ENCODE data around the gene SLC28A1. TPM values are rescaled to one million over a fixed set of nuclear protein-coding genes. Genes with fewer than 3 reads are reported as not detected.

The SLC28A1 gene
- total RNA-seq, 8 experiments from 2014 or later = 0.05 to 0.14 (median 0.14) TPM; not detected in 5

DNA sequence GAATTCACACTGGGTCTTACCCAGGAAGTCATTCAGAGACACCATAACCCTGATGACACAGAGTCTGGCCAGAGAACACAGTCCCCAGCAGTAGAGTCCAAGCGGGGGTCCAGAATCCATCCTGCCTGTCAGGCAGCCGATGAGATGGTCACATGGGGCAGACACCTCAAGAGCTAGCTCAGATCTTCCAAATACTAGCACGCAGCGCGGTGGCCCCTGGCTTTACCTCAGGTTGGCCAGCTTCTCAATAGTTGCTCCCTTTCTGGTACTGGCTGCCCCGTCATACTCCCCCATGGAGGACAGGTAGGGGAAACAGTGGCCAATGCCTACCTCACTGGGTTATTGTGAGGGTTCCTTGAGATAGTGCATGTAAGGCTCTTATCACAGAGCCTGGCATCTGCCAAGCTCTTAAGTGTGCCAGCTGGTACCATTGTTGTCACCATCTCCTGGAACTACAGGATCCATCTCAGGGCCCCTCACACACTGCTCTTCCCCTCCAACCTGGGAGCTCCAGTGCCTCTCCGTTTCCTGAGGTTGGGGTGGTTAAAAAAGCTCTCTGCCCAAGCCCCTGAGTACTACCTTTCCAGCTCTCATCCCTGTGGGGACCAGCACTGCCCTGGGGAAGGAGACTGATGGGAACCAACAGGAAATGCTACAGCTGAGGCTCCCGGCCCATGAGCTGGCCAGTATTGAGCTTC is 3.5 kb upstream of the SLC28A1 start:
- in situ Hi-C loops (cut with MboI; ENCODE audit: low pct_unique_long_range_greater_than_20kb in 2 of 9, low sequenced_read_pairs in 9 of 9, unreplicated experiment in 9 of 9) = no loop called here
- no peak overlapping the region for H3K4me3 ChIP-seq
- no peak overlapping the region for H3K27ac ChIP-seq
- ATAC-seq (replicated peaks in 6 of 8) = no peak
- WGBS, 10 experiments = 14 to 100% (median 100%) methylated on average over 1 of the region's 8 CpGs; no CpG with 5 or more reads in 6 of the 10 experiments
- H3K4me1 ChIP-seq (replicated peaks in 1 of 2) = no peaks in the 10 kb centered on the region

DNA sequence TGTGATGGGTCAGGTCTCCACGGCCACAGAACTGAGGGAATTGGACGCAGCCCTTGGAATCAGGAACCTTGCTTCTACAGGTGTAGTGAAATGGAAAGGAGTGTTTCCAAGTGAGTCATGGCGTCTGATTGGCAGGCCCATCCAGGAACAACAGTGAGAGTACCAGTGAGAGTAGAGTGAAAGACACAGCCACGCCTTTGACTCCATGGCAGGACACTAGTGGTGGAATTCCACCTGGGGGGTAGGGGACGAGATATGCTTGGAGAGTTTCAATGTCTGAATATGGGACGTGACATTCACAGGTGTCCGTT is 3.0 kb upstream of the SLC28A1 start:
- ATAC-seq (replicated peaks in 6 of 8) = no peak
- H3K4me1 ChIP-seq (replicated peaks in 1 of 2) = no peaks in the 10 kb centered on the region
- H3K27ac ChIP-seq = no peak overlapping the region
- in situ Hi-C loops (cut with MboI; ENCODE audit: low pct_unique_long_range_greater_than_20kb in 2 of 9, low sequenced_read_pairs in 9 of 9, unreplicated experiment in 9 of 9) = no loop called here
- H3K4me3 ChIP-seq = no peak overlapping the region
- WGBS, 10 experiments = 17 to 89% (median 69%) methylated on average over 1 to 6 of the region's 7 CpGs; no CpG with 5 or more reads in 4 of the 10 experiments

DNA sequence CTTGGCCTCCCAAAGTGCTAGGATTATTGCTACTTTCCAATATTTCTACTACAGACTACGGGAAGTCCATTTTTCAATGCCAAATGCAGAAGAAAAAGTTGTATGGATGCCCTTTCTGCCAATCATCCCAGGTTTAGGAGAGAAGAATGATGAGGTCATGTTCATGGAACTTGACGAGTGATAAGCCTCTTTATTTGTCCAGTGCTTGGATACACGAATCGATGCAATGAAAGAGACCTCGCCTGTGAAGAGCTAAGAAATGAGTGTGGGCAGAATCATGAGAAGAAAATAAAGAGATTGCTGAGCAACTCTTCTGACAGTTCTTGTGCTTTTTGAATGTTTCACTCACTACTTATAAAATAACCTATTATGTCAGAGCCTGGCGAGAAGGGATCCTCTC is 996 bp upstream of the SLC28A1 start:
- no peaks in the 10 kb centered on the region for H3K4me1 ChIP-seq (replicated peaks in 1 of 2)
- H3K4me3 ChIP-seq = no peak overlapping the region
- ATAC-seq (replicated peaks in 6 of 8) = peak in 1 of 8 experiments; percentile 22
- in situ Hi-C loops (cut with MboI; ENCODE audit: low pct_unique_long_range_greater_than_20kb in 2 of 9, low sequenced_read_pairs in 9 of 9, unreplicated experiment in 9 of 9) = no loop called here
- H3K27ac ChIP-seq = no peak overlapping the region
- WGBS, 10 experiments = 61 to 92% (median 84%) methylated on average over 1 to 6 of the region's 6 CpGs; no CpG with 5 or more reads in 1 of the 10 experiments

DNA sequence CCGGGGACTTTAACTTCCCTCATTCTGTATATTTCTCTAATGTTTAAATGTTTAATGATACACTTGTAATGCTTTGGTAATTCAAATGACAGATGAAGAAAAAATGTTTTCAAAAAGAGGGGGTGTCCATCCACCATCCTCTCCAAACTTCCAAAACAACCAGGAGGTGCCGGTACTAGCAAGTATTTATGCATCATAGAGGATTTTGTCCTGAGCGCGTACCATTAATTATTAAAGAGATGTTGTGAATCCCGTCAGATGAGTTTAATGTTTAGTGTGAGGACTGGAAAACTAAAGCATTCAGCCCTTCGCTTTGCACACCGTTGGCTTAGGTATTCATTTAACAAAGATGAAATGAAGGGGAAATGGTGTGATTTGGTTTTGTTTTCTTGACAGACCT is 1.3 kb downstream of the SLC28A1 start:
- H3K27ac ChIP-seq = no peak overlapping the region
- WGBS, 10 experiments = 50 to 95% (median 86%) methylated on average over 1 to 7 of the region's 7 CpGs; no CpG with 5 or more reads in 1 of the 10 experiments
- in situ Hi-C loops (cut with MboI; ENCODE audit: low pct_unique_long_range_greater_than_20kb in 2 of 9, low sequenced_read_pairs in 9 of 9, unreplicated experiment in 9 of 9) = no loop called here
- H3K4me3 ChIP-seq = no peak overlapping the region
- no peaks in the 10 kb centered on the region for H3K4me1 ChIP-seq (replicated peaks in 1 of 2)
- ATAC-seq (replicated peaks in 6 of 8) = no peak

DNA sequence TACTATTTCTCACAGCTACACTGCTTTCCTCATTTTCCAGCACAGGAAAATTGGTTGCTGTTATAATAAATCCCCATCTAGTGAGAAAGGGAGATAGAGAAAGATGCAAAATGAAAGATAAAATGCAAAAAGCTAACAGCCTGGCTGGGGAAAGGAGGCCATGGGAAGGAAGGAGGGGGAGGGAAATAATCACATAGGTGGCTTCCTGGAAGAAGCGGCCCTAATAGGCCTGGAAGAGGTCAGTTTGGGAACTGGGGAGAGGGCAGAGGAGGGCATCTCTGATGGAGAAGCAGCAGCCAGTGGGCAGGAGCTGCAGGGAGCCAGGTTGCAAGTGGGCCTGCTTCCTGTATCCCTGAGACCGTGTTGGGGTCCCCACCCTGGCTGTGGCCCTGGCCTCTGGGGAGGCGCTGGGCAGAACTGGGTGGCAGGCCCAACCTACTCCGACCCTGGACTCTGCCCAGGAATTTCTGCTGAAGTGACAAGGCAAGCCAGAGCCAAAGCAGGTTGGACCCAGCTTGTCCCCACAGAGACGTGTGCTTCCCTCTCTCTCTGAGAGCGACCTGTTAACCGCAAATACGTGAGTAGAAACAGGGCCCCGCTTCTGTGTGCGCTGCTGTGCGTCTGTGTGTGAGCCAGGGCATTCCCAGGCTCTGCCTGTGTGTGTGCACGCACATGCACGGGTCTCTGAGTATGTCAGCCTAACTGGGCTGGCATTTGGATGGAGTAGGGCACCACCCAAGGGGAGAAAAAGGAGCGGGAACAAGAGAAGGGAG is 1.9 kb downstream of the SLC28A1 start:
- ATAC-seq (replicated peaks in 6 of 8) = no peak
- Histone ChIP-seq H3K27ac (no peak overlapping the region), H3K4me3 (no peak overlapping the region), H3K4me1 (replicated peaks in 1 of 2) (no peaks in the 10 kb centered on the region)
- in situ Hi-C loops (cut with MboI; ENCODE audit: low pct_unique_long_range_greater_than_20kb in 2 of 9, low sequenced_read_pairs in 9 of 9, unreplicated experiment in 9 of 9) = no loop called here
- WGBS, 10 experiments = 20 to 97% (median 85%) methylated on average over 1 to 5 of the region's 14 CpGs; no CpG with 5 or more reads in 2 of the 10 experiments

DNA sequence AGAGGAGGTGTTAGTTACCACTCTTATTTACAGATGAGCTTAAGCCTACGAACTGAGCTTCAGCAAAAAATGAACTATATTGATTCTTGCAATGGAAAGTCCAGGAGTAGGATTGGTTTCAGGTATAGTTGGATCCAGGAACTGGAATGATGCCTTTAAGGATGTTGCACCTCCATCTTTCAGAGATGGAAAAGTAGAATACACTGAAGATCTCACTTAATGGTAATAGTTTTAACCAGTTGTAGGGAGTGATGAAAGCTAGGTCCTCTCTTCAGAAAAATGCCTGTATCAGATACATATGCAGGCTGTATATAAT is 2.5 kb downstream of the SLC28A1 start:
- WGBS, 10 experiments = 0 to 88% (median 72%) methylated on average over 1 of the region's 1 CpG; no CpG with 5 or more reads in 6 of the 10 experiments
- no peak for ATAC-seq (replicated peaks in 6 of 8)
- Histone ChIP-seq H3K4me1 (replicated peaks in 1 of 2) (no peaks in the 10 kb centered on the region), H3K4me3 (no peak overlapping the region), H3K27ac (no peak overlapping the region)
- in situ Hi-C loops (cut with MboI; ENCODE audit: low pct_unique_long_range_greater_than_20kb in 2 of 9, low sequenced_read_pairs in 9 of 9, unreplicated experiment in 9 of 9) = no loop called here

DNA sequence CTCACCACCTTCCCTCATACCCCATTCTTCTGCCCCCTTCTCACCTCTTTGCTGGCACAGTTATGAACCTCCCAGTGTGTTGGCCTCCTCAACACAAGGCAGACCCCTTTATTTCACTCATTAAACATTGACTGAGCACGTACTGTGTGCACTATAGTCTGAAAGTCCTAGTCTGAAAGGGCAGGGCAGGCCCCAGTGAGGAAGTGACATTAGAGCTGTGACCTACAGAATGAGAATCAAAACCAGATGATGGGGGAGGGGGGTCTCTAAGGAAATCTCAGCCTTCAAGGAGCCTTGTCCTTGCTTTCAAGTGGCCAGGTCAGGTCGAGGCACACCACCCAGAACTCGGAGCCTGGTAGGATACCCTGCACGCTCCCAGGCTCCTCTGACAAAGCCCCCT is 3.5 kb downstream of the SLC28A1 start:
- in situ Hi-C loops (cut with MboI; ENCODE audit: low pct_unique_long_range_greater_than_20kb in 2 of 9, low sequenced_read_pairs in 9 of 9, unreplicated experiment in 9 of 9) = no loop called here
- Histone ChIP-seq H3K4me3 (no peak overlapping the region), H3K4me1 (replicated peaks in 1 of 2) (no peaks in the 10 kb centered on the region), H3K27ac (no peak overlapping the region)
- 58 to 80% (median 73%) methylated on average over 1 to 4 of the region's 4 CpGs; no CpG with 5 or more reads in 6 of the 10 experiments for WGBS, 10 experiments
- no peak for ATAC-seq (replicated peaks in 6 of 8)

DNA sequence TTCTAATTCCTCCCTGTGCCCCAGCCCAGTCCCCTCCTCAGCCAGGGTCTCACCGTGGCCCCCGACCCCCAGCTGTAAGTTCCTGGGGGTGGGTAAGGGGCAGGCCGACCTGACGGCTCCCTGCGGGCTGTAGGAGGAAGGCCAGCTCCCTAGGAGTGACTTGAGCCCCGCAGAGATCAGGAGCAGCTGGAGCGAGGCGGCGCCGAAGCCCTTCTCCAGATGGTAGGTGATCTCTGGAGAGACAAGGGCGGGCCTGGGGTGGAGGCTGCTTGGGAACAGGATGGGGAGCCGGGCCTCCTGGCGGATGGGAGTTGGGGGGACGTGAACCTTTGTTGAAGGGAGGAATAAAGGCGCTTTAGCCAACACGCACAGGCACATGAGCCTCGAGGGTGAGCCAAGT is 4.2 kb downstream of the SLC28A1 start:
- Histone ChIP-seq H3K4me1 (replicated peaks in 1 of 2) (no peaks in the 10 kb centered on the region), H3K27ac (no peak overlapping the region), H3K4me3 (no peak overlapping the region)
- in situ Hi-C loops (cut with MboI; ENCODE audit: low pct_unique_long_range_greater_than_20kb in 2 of 9, low sequenced_read_pairs in 9 of 9, unreplicated experiment in 9 of 9) = no loop called here
- WGBS, 10 experiments = 0 to 80% (median 56%) methylated on average over 1 to 4 of the region's 17 CpGs; no CpG with 5 or more reads in 7 of the 10 experiments
- peak in 1 of 8 experiments; percentile 90 for ATAC-seq (replicated peaks in 6 of 8)

DNA sequence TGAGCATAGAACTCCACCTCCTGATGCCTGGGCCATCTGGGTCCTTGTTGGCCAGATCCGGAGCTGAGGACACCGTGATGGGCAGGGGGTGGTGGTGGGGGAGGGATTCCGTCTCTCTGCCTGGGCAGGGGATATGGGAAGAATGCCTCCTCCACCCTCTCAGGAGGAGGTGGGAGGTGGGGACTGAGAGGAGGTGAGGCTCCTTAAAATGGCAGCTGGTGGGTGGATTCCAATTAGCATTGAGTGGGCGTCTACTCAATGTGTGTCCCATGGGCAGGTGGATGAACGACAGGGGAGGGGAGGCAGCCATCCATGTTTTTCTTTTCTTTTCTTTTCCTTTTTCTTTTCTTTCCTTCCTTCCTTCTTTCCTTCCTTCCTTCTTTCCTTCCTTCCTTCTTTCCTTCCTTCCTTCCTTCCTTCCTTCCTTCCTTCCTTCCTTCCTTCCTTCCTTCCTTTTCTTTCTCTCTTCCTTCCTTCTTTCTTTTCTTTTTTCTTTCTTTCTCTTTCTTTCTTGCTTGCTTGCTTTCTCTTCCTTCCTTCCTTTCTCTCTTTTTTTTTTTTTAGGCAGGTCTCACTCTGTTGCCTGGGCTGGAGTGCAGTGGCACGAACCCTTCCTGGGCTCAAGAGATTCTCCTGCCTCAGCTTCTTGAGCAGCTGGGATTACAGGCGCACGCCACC is 5.0 kb downstream of the SLC28A1 start:
- in situ Hi-C loops (cut with MboI; ENCODE audit: low pct_unique_long_range_greater_than_20kb in 2 of 9, low sequenced_read_pairs in 9 of 9, unreplicated experiment in 9 of 9) = no loop called here
- no peak for ATAC-seq (replicated peaks in 6 of 8)
- WGBS, 10 experiments = 67 to 100% (median 80%) methylated on average over 1 to 5 of the region's 8 CpGs; no CpG with 5 or more reads in 1 of the 10 experiments

DNA sequence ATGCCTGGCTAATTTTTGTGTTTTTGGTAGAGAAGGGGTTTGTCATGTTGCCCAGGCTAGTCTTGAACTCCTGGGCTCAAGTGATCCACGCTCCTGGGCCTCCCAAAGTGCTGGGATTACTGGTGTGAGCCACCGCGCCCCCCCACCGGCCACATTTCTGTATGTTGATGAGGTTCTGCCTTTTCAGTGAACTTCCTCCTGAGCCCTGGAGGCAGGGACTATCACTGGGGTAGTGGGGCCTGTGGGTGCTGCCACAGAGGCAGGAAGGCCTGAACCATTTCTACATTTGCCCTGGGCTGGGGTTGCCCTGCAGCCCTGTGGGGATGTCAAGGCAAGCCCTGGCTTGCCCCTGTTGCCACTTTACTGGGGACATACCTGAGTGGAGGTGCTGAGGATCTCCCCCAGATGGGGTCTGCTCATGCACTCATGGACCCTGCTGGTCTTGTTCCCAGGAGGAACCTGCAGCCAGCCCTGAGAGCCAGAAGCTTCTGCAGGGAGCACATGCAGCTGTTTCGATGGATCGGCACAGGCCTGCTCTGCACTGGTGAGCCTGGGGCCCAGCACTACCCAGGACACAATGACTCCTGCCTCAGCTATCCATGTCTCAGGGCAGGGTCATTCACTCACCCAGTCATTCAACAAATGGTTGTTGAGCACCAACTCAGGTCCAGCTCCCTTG is 5.7 kb downstream of the SLC28A1 start:
- in situ Hi-C loops (cut with MboI; ENCODE audit: low pct_unique_long_range_greater_than_20kb in 2 of 9, low sequenced_read_pairs in 9 of 9, unreplicated experiment in 9 of 9) = no loop called here
- 50 to 100% (median 93%) methylated on average over 1 to 3 of the region's 6 CpGs; no CpG with 5 or more reads in 5 of the 10 experiments for WGBS, 10 experiments
- H3K4me1 ChIP-seq (replicated peaks in 1 of 2) = no peaks in the 10 kb centered on the region

More for the DNA sequence above, 5.0 kb downstream of the SLC28A1 start:
- Histone ChIP-seq H3K27ac (no peak overlapping the region), H3K4me3 (no peak overlapping the region), H3K4me1 (replicated peaks in 1 of 2) (no peaks in the 10 kb centered on the region)

DNA sequence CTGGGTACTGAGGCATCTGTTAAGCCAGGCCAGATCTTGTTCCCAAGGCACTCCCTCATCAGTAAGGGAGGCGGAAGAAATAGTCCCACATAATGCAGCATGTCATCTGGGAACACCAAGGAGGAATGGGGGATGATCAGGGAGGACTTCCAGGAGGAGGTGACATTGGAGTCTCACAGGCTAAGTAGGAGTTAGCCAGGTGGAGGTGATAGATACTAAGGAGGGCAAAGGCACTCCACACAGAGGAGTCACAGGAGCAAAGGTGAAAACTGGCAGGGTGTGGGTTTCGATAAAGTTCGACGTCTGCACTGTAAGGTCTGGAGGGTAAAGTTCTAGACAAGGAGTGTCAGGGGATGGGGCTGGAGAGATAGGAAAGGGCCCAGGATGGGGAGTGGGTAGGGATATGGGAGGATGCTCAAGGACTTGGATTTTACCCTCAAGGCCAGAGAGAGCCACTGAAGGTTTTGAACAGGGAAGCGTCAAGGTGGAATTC is 6.3 kb downstream of the SLC28A1 start:
- in situ Hi-C loops (cut with MboI; ENCODE audit: low pct_unique_long_range_greater_than_20kb in 2 of 9, low sequenced_read_pairs in 9 of 9, unreplicated experiment in 9 of 9) = no loop called here
- Histone ChIP-seq H3K27ac (no peak overlapping the region), H3K4me1 (replicated peaks in 1 of 2) (no peaks in the 10 kb centered on the region), H3K4me3 (no peak overlapping the region)
- ATAC-seq (replicated peaks in 6 of 8) = no peak
- WGBS, 10 experiments = 76 to 100% (median 85%) methylated on average over 1 to 5 of the region's 5 CpGs; no CpG with 5 or more reads in 4 of the 10 experiments

More for the DNA sequence above, 5.7 kb downstream of the SLC28A1 start:
- H3K4me3 ChIP-seq = no peak overlapping the region
- no peak overlapping the region for H3K27ac ChIP-seq
- no peak for ATAC-seq (replicated peaks in 6 of 8)

DNA sequence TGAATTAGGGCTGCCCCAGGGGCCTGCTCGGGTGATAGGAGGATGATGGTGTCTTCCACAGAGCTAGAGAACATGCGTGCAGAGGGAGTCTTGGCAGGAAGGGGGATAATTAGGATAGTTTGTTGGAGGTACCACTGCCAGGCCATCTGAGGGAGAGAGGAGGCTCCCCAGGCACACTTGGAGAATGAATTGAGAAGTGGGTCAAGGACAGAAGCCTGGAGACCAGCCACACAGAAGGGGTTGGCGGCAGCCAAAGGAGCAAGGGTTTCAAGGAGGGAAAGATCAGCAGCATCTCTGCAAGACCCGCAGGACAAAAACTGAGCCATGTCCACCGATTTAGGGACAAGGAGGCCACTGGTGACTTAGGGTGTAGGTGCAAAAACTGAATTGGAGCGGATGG is 6.9 kb downstream of the SLC28A1 start:
- in situ Hi-C loops (cut with MboI; ENCODE audit: low pct_unique_long_range_greater_than_20kb in 2 of 9, low sequenced_read_pairs in 9 of 9, unreplicated experiment in 9 of 9) = no loop called here
- WGBS, 10 experiments = 0 to 100% (median 82%) methylated on average over 1 to 6 of the region's 6 CpGs; no CpG with 5 or more reads in 1 of the 10 experiments
- Histone ChIP-seq H3K4me1 (replicated peaks in 1 of 2) (no peaks in the 10 kb centered on the region), H3K4me3 (no peak overlapping the region), H3K27ac (no peak overlapping the region)
- no peak for ATAC-seq (replicated peaks in 6 of 8)
